T-helper 22 cell (primary cell): ENCODE data around the gene GNB3.
"Not testable (repeated sequence)": the region's sequence is repeated elsewhere in the genome, so short reads cannot be mapped to it uniquely, and the experiment has no call there.

Experiments
- DNase-seq: peaks from one replicate; pipeline ENCODE4 v3.0.0-alpha.2; 2020; ENCODE audit warnings: low read depth

Gene GNB3

GRCh38 chr12:6860942-6861341 lies 20.2 kb downstream of the GNB3 start:
- no peak for DNase-seq

GRCh38 chr12:6861391-6861790 lies 20.7 kb downstream of the GNB3 start:
- DNase-seq, result no peak

GRCh38 chr12:6863033-6863432 lies 22.3 kb downstream of the GNB3 start:
- no peak for DNase-seq

- DNase-seq, result no peak
These were observed 23.0 kb downstream of the GNB3 start for GRCh38 chr12:6863586-6864321.

GRCh38 chr12:6865307-6865706 lies 24.6 kb downstream of the GNB3 start:
- not testable (repeated sequence) for DNase-seq

GRCh38 chr12:6866163-6866919 lies 25.6 kb downstream of the GNB3 start:
- DNase-seq, result no peak

- DNase-seq, result no peak
These were observed 26.2 kb downstream of the GNB3 start for GRCh38 chr12:6866920-6867412.

- DNase-seq, result peak; percentile 69
These were observed 26.9 kb downstream of the GNB3 start, which contains the start of gene TPI1 for GRCh38 chr12:6867413-6868210. Gene TPI1 (plus strand): TSS chr12:6867531. CDS start chr12:6867567, 36 bp downstream.

GRCh38 chr12:6868211-6869048 lies 27.7 kb downstream of the GNB3 start:
- DNase-seq, result no peak

- DNase-seq, result peak; percentile 60
These were observed 28.6 kb downstream of the GNB3 start for GRCh38 chr12:6869049-6870021.

GRCh38 chr12:6870304-6870703 lies 29.6 kb downstream of the GNB3 start:
- DNase-seq, result not testable (repeated sequence)

GRCh38 chr12:6871052-6871957 lies 30.6 kb downstream of the GNB3 start:
- DNase-seq, result no peak

GRCh38 chr12:6872073-6873048 lies 31.6 kb downstream of the GNB3 start:
- peak; percentile 63 for DNase-seq

- DNase-seq, result peak; percentile 97
These were observed 32.6 kb downstream of the GNB3 start, which contains the start of gene SPSB2 for GRCh38 chr12:6873094-6874014. Gene SPSB2 (minus strand): TSS chr12:6873303. CDS start chr12:6872901, 402 bp downstream.

- not testable (repeated sequence) for DNase-seq
These were observed 33.3 kb downstream of the GNB3 start for GRCh38 chr12:6874015-6874368.

- DNase-seq, result not testable (repeated sequence)
These were observed 39.1 kb downstream of the GNB3 start for GRCh38 chr12:6879824-6880223.

- DNase-seq, result no peak
These were observed 42.5 kb downstream of the GNB3 start for GRCh38 chr12:6883252-6883651.
